ENCODE data around the gene COLGALT1. TPM values are rescaled to one million over a fixed set of nuclear protein-coding genes. Genes with fewer than 3 reads are reported as not detected.

Gene COLGALT1
- total RNA-seq, 1 donor from 2014 or later, result 80.3 TPM

DNA sequence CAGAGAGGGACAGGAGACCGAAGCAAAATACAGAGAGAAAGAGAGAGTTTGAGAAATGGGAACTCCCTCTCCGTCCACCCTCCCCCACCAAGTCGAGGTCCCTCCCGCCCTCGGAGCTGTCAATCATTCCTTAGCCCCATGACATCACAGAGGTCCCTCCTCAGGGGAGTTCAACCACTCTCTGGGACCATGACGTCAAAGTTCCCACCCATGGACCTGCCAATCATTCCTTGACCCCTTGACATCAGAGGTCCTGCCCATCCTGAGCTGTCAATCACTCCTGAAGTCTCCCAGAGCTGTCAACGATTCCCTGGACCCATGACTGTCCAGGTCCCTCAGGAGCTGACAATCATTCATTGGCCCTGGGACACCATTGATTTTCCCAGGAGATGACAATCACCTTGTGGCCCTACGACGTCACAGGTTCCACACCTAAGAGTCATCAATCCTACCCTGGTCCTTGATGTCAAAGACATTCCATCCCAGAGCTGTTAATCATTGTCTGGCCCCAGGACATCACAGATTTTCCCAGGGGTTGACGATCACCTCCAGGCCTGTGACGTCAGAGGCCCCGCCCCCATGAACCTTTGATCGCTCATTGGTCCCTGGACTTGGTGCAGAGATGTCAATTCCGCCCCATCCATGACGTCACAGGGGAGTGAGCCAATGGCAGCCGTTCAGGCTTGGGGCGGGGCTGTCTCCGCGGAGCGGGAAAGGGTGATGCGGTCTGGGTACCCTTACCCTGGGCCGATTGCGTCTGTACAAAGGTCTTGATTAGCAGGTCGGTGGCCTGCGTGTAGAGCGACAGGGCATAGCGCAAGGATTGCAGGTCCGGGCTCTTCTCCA, 61.7 kb downstream of the COLGALT1 start:
- Mint-ChIP-seq H3K4me3 (peak overlapping the region; percentile 11), H3K27ac (no peak overlapping the region), H3K36me3 (ENCODE audit: low read depth) (no peaks in the 10 kb centered on the region), H3K9me3 (peaks cover 4% of the 10 kb centered on the region), H3K4me1 (peaks cover 10% of the 10 kb centered on the region), H3K27me3 (peaks cover 33% of the 10 kb centered on the region)
- intact Hi-C loops (cut with micrococcal nuclease), result no loop called here
- TF ChIP-seq, protein P1, sequence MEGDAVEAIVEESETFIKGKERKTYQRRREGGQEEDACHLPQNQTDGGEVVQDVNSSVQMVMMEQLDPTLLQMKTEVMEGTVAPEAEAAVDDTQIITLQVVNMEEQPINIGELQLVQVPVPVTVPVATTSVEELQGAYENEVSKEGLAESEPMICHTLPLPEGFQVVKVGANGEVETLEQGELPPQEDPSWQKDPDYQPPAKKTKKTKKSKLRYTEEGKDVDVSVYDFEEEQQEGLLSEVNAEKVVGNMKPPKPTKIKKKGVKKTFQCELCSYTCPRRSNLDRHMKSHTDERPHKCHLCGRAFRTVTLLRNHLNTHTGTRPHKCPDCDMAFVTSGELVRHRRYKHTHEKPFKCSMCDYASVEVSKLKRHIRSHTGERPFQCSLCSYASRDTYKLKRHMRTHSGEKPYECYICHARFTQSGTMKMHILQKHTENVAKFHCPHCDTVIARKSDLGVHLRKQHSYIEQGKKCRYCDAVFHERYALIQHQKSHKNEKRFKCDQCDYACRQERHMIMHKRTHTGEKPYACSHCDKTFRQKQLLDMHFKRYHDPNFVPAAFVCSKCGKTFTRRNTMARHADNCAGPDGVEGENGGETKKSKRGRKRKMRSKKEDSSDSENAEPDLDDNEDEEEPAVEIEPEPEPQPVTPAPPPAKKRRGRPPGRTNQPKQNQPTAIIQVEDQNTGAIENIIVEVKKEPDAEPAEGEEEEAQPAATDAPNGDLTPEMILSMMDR (IDR thresholded peaks at IDR 0.05), result no peak
- no peak for DNase-seq
- CTCF ChIA-PET, result no interaction called here
- POLR2A ChIA-PET, result no interaction called here
- peak; percentile 40 for ATAC-seq (ENCODE audit: low read depth)

DNA sequence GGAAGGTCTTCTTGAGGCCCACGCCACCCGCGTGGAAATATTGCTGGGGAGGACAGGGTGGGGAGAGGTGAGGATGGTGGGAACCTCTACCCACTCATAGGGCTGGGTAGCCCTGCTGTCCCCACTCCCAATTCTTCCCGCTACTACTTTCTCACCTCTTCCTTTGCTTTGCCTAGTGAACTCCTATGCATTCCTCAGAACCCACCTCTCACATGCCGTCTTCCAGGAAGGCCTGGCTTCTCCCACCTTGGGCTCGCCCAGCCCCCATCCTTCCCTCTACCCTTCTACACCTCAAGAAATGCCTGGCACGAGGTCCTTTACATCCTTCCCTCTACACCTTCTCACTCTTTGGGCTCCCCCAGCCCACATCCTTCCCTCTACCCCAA, 62.4 kb downstream of the COLGALT1 start:
- H3K36me3 Mint-ChIP-seq (ENCODE audit: low read depth), result no peaks in the 10 kb centered on the region
- no peak overlapping the region for H3K27ac Mint-ChIP-seq
- no peak for ATAC-seq (ENCODE audit: low read depth)
- TF ChIP-seq, protein P1 (IDR thresholded peaks at IDR 0.05), result no peak
- no peak for DNase-seq
- peaks cover 4% of the 10 kb centered on the region for H3K9me3 Mint-ChIP-seq
- CTCF ChIA-PET, result no interaction called here
- intact Hi-C loops (cut with micrococcal nuclease), result no loop called here
- H3K4me1 Mint-ChIP-seq, result peaks cover 10% of the 10 kb centered on the region
- H3K4me3 Mint-ChIP-seq, result no peak overlapping the region
- POLR2A ChIA-PET, result no interaction called here
- H3K27me3 Mint-ChIP-seq, result peaks cover 33% of the 10 kb centered on the region

DNA sequence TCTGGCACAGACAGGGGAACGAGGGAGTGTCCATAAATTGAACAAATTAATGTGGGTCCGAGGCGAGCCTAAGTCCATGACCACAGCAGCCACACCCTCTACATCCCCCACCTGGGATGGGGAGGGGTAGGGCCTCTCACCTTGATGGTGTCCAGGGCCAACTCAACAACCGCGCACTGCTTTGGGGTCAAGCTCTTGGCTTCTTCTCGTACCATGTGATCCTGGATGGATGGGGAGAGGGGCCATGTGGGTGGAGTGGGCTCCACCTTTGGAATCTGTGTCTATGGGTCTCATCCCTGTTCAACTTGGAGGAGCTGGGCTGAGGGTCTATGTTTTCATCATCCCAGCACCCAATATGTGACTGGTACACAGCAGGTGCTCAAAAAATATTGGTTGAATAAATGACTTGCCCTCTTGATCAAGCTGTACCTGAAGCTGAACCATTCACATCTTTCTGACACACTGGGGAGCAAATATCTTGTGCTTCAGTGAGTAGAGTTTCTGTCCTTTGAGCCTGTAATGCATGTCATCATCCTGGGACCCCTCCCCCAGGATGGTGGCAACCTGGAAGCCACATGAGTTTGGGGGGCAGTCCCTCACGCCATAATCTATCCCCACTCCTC, 62.9 kb downstream of the COLGALT1 start:
- ChIA-PET CTCF (no interaction called here), POLR2A (no interaction called here)
- Mint-ChIP-seq H3K4me1 (peaks cover 10% of the 10 kb centered on the region), H3K27me3 (peaks cover 31% of the 10 kb centered on the region), H3K9me3 (peaks cover 4% of the 10 kb centered on the region), H3K4me3 (no peak overlapping the region), H3K27ac (no peak overlapping the region), H3K36me3 (ENCODE audit: low read depth) (no peaks in the 10 kb centered on the region)
- no peak for DNase-seq
- TF ChIP-seq, protein P1 (IDR thresholded peaks at IDR 0.05), result no peak
- no peak for ATAC-seq (ENCODE audit: low read depth)
- intact Hi-C loops (cut with micrococcal nuclease), result no loop called here

DNA sequence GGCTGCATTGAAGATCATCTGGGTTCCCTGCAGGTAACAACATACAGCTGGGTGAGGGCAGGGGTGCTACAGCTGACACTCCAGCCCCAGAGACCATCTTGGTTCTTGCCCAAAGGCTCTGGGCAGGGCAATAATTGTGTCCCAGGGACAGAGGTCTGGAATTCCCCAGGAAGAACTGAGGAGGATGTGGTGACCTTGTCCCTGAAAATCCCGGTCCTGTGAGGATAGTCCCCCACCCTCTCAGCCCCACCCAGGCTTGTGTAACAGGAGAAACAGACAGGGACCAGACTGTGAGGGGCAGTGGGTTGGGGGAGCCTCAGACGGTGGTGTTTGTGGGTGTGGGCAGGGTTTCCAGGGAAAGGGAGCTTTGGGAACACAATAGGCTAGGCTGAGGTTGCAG, 63.5 kb downstream of the COLGALT1 start:
- Mint-ChIP-seq H3K9me3 (peaks cover 4% of the 10 kb centered on the region), H3K36me3 (ENCODE audit: low read depth) (no peaks in the 10 kb centered on the region), H3K4me1 (peaks cover 10% of the 10 kb centered on the region), H3K27me3 (peaks cover 30% of the 10 kb centered on the region), H3K27ac (no peak overlapping the region), H3K4me3 (no peak overlapping the region)
- TF ChIP-seq, protein P1 (IDR thresholded peaks at IDR 0.05), result no peak
- intact Hi-C loops (cut with micrococcal nuclease), result no loop called here
- no peak for DNase-seq
- no peak for ATAC-seq (ENCODE audit: low read depth)
- ChIA-PET POLR2A (no interaction called here), CTCF (no interaction called here)

DNA sequence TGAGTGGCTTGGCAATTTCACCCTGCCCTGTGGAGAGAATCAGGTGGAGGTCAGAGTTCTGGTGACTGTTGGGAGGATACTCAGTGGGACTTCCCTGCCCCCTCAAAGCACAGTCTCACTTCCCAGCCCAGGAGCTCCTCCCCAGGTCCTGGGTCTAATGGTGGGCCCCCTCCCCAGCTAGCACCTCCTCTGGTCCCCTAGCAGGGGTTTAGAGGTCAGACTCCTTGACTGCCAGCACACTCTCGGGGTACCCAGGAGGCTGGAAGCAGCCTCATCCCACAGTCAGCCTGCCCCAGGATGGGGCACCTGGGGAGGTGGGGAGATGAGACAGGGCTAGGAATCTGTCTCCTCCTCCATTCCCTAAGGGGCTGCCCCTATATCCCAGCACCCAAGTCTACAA, 65.2 kb downstream of the COLGALT1 start:
- intact Hi-C loops (cut with micrococcal nuclease), result loop anchor here (10.0 kb wide), 1 partner anchor 64 kb away; the partner anchor contains the start of gene UNC13A
- Mint-ChIP-seq H3K27me3 (peaks cover 27% of the 10 kb centered on the region), H3K4me1 (peaks cover 10% of the 10 kb centered on the region), H3K4me3 (no peak overlapping the region), H3K36me3 (ENCODE audit: low read depth) (no peaks in the 10 kb centered on the region), H3K9me3 (peaks cover 4% of the 10 kb centered on the region), H3K27ac (no peak overlapping the region)
- POLR2A ChIA-PET, result interaction anchor here (0.6 to 0.7 kb wide), 2 partner anchors 15 to 274 kb away, joined by 3 to 5 read pairs; no protein-coding TSS in a partner anchor
- TF ChIP-seq, protein P1 (IDR thresholded peaks at IDR 0.05), result no peak
- DNase-seq, result no peak
- CTCF ChIA-PET, result interaction anchor here (0.9 kb wide), 1 partner anchor 124 kb away, joined by 3 read pairs; no protein-coding TSS in a partner anchor
- no peak for ATAC-seq (ENCODE audit: low read depth)

Data from activated B cell treated with CpG ODN at 0.5 μM for 24 hours (primary cell).